H1 (cell line): Measurements from ENCODE around the gene RP9. TPM values are rescaled to one million over a fixed set of nuclear protein-coding genes. Genes with fewer than 3 reads are reported as not detected.

ENCODE experiments used
- CTCF ChIP-seq, 3 experiments: IDR thresholded peaks; 1 replicate in 2 of 3; 2 replicates in 1 of 3; pipeline versions ENCODE4 v1.5.1 to v1.6.1; 2011; ENCODE audit warnings: low read length in 3 of 3, mild to moderate bottlenecking in 3 of 3, inconsistent platforms in 2 of 3, low read depth in 1 of 3, moderate library complexity in 1 of 3; ENCODE audit not compliant: insufficient read depth in 1 of 3; ENCODE audit errors: control extremely low read depth in 1 of 3
- RBBP5 ChIP-seq: IDR thresholded peaks from 2 replicates; pipeline ENCODE4 v1.7.1; 2012; ENCODE audit warnings: low read depth, mild to moderate bottlenecking, inconsistent platforms, low read length, moderate library complexity, borderline replicate concordance
- polyA plus RNA-seq, 7 experiments: library from polyadenylated mRNA; depleted of rRNA in 3 of 7; stranded (reverse) in 5 of 7; unstranded in 2 of 7; fragments of >200 nt in 5 of 7; fragments of 200-250 nt in 2 of 7; gene quantifications; 1 replicate in 5 of 7; 2 replicates in 1 of 7; 4 replicates in 1 of 7; pipeline versions ENCODE4 v1.2.1 to v1.2.3, GENCODE V29; 2011 to 2013; ENCODE audit warnings: missing spikeins in 2 of 7, mixed read lengths in 2 of 7
- total RNA-seq: library from RNA; stranded (reverse); fragmentation: NEBNext Ultra II Directional; extraction: Animal tissue kit (Norgen Biotek cat#: 25700); gene quantifications from 2 replicates; pipeline ENCODE4 v1.2.1, GENCODE V29; 2021

Gene RP9
- total and polyA plus RNA-seq, 2 of the 8 experiments (the other 6 are each of a cell fraction or from before 2014, with no cell fraction given) = 11.0 to 12.4 TPM

GRCh38 chr7:33109758-33110238 is 594 bp upstream of the RP9 start (continued):
- TF ChIP-seq RBBP5 (no peak), CTCF (IDR thresholded peaks at IDR 0.05; ENCODE audit: control extremely low read depth in 1 of 3, insufficient read depth in 1 of 3, low read depth in 1 of 3, low read length in 3 of 3) (no peak)
